Raji (cell line): ENCODE results near the gene MLH1.

Experiments
- POLR2A ChIP-seq: IDR thresholded peaks from 2 replicates; pipeline ENCODE4 v1.6.1; 2011; ENCODE audit warnings: low read depth, low read length, control low read depth; ENCODE audit not compliant: insufficient read depth

The MLH1 gene

DNA sequence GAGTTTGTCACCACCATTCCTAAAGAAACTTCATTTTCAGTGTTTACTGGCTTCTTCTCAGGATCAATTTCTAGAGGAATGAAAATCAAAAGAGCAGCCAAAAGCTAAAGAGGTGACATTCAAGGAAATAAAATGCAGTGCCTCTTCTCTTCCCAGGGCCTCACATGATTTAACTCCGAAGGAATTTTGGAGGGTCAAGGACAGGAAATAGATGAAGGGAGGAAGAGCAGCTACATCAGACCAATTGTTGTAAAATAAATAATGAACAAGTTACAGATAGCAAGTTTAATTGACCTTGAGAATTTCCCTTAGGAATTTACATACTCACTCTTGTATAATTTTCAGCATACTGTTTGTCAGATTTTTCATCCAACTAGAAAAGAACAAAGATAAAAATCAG, 103.0 kb downstream of the MLH1 start:
- TF ChIP-seq POLR2A, result no peak

DNA sequence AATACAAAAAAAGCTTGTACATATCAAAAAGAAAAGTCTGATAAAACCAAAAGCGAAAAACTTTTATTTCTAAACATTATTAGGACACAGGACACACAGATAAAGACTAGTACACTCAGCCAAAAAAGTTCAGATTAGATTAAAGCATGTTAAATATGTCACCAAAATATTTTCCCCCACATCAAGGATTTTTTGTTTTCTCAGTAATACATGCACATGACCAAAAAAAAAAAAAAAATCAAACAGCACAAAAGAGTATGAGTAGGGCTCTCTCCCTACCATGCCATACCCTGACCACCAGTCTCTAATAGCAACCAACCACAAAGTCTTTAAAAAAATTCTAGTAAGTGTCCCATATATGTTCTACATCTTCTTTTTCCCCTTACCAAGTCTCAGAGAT, 103.7 kb downstream of the MLH1 start:
- TF ChIP-seq POLR2A, result no peak

DNA sequence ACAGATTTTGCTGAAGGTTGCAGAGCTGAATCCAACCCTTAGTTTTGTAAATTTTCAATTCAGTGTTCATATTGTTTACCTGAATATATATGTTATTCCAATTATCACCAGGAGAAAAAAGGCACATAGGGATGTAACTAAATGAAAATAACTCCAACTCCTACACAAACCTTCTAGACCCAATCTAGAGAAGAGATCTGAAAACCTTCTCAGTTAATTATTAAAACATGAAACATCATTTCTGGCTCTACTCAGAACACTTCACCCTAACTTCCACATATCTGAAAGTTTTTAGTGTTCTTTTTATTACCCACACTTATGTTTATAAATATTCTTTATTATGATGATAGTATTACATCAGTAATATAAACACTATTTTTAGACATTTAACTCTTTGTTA, 104.5 kb downstream of the MLH1 start:
- no peak for TF ChIP-seq POLR2A

DNA sequence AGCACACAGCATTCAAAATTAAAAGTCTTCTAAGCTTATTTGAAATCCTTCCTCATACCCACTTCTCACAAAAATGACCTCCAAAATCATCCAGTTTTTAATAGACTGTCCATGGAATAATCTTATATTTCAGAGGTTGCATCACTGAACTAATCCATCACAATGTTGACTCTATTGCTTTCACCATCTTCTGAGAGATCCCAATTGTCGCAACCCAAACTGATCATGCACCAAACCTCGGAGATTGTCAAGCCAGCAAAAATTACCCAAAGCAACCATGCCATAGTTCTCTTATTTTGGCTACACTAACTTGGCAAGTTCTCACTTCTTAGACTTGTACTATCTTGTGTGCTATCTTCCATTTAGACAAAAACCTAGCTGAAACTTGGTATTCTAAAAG, 105.6 kb downstream of the MLH1 start:
- no peak for TF ChIP-seq POLR2A

DNA sequence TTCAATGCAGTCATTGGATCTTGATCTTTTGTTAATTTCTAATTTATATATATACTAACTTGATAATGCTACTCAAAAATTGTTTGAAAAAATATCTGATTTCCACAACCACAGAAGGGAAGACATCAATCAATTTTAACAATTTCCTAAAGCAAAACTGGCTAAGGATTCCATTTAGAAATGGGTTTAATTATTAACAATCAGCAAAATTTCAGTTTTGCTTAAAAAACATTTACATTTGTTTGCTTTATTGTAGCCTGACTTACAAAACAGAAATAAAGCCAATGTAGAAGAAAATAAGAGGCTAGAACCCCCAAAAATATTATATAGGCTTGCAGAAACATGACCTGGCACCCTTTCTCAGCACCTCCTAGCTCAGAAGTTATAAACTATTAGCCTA, 106.2 kb downstream of the MLH1 start:
- TF ChIP-seq POLR2A, result no peak

DNA sequence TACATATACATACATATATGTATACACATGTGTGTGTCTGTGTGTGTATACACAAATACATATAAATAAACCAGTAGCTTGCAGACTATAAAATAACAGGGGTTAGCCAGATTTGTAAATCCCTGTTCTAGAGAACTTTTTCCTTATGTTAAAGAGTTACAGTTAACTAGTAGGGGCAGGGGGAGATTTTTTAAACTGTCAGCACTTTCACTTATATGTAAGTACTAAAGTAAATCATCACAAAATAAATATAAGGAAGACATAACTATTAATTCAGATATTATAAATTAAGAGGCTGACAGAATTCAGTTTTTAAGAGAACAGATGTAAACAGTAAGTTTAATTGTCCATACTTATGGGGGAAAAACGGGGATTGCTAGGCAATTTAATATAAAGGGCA, 107.1 kb downstream of the MLH1 start:
- no peak for TF ChIP-seq POLR2A
